ENCODE data around the gene FGF18. TPM values are rescaled to one million over a fixed set of nuclear protein-coding genes. Genes with fewer than 3 reads are reported as not detected.

Gene FGF18
- polyA plus RNA-seq, 1 experiment, result not detected

DNA sequence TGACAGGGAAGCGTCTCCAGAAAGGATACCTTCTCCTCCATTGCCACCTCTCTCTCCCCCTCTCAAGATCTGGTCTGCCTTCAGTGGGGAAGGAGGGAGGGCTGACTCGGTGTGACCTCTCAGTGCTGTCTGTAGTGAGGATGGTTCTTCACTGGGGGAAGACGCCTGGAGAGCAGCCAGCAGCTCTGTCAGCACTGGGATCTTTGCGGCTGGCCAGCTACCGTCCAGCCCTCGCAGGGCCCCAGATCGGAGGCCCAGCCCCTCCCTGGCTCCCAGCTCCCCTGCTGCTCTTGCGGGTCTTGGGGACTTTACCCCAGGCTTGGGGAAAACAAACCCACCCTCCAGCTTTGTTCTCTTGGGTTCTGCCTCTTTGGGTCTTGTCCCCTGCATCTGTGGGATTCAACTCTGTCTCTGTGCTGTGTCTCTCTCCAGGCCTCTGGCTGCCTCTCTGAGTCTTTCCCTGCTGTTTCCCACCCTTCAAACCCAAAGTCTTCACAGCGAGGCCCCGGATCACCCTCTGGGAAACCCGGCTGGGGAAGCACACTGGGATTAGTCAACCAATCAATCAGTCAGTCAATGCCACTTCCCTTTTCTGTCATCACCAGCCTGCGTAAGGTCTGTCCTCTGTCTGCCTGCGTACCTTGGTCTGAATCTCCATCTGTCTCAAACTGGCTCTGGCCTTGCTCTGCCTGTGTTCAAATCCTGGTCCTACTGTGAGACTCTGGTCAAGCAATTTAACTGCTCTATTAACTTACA, 23.0 kb downstream of the FGF18 start:
- ChIA-PET POLR2A (no interaction called here), CTCF (no interaction called here)
- no peak for DNase-seq (ENCODE audit: low read depth)
- H3K36me3 ChIP-seq (ENCODE audit: control insufficient read depth, insufficient read depth, low read length), result no peaks in the 10 kb centered on the region
- no peaks in the 10 kb centered on the region for H3K27me3 ChIP-seq (ENCODE audit: control insufficient read depth, insufficient read depth, low read length)
- H3K4me3 ChIP-seq (ENCODE audit: low read depth, low read length), result no peak overlapping the region
- TF ChIP-seq, protein P1, sequence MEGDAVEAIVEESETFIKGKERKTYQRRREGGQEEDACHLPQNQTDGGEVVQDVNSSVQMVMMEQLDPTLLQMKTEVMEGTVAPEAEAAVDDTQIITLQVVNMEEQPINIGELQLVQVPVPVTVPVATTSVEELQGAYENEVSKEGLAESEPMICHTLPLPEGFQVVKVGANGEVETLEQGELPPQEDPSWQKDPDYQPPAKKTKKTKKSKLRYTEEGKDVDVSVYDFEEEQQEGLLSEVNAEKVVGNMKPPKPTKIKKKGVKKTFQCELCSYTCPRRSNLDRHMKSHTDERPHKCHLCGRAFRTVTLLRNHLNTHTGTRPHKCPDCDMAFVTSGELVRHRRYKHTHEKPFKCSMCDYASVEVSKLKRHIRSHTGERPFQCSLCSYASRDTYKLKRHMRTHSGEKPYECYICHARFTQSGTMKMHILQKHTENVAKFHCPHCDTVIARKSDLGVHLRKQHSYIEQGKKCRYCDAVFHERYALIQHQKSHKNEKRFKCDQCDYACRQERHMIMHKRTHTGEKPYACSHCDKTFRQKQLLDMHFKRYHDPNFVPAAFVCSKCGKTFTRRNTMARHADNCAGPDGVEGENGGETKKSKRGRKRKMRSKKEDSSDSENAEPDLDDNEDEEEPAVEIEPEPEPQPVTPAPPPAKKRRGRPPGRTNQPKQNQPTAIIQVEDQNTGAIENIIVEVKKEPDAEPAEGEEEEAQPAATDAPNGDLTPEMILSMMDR (IDR thresholded peaks at IDR 0.05; ENCODE audit: insufficient read depth, low read depth, low read length), result no peak

DNA sequence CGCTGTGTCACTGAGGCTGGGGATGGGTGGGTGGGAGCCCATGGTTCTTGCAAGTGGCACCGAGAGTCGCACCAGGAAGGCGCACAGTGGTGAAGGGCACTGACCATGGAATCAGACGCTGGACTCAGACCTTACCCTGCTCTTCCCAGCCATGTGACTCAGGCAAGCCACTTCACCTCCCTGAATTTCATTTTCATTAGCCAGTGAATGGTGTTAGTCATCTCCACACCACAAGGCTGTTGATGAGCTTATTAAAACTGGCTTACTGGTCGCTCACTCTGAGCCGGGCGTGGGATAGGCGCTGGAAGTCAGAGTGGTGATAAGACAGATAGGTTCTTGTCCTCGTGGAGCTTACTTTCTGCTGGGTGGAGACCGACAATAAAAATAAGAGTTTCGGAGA, 25.1 kb downstream of the FGF18 start:
- TF ChIP-seq, protein P1 (IDR thresholded peaks at IDR 0.05; ENCODE audit: insufficient read depth, low read depth, low read length), result no peak
- Histone ChIP-seq H3K4me3 (ENCODE audit: low read depth, low read length) (no peak overlapping the region), H3K27me3 (ENCODE audit: control insufficient read depth, insufficient read depth, low read length) (no peaks in the 10 kb centered on the region), H3K36me3 (ENCODE audit: control insufficient read depth, insufficient read depth, low read length) (no peaks in the 10 kb centered on the region)
- ChIA-PET POLR2A (no interaction called here), CTCF (interaction anchor here (0.8 to 1.7 kb wide), 2 partner anchors 21 to 26 kb away, joined by 3 to 5 read pairs; no protein-coding TSS in a partner anchor)
- no peak for DNase-seq (ENCODE audit: low read depth)

DNA sequence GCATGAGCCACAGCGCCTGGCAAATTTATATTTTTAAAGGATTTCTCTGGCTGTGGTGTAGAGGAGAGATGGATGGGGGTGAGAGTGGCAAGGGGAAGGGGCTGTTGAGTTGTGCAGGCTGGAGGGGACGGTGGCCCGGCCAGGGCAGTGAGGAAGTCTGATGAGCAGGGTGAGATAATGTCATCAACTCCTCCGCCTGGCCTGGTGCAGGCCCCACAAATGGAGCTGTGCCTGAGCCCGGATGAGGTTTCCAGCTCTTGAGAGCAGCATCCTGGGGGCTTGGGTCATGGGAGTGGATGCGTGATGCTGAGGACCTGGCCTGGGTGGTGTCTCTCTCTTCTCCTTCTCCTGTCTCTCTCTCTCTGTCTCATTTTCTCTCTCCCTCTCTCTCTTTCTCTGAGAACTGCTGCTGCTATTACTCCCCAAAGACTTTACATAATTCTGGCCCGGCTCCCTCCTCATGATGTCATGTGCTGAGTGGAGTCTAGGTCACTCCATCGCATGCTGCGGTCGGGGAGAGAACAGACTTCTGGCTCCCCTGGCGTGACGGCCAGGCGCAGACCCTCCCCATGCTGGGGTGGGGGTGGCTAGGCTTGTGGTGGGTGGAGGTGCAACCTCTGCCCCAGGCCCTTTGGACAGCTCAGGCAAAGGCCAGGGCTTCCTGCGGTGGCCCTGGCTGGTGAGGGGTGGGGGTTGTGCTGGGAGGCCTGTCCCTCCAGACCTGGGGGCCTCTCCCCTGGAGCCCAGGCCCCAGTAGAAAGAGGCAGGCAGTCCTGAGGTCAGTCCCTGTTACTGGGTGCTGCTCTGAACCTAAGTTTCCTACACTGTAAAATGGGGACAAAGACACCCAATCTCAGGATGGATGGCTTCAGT, 26.4 kb downstream of the FGF18 start:
- ChIA-PET CTCF (interaction anchor here (0.6 to 1.7 kb wide), 2 partner anchors 28 to 104 kb away, joined by 3 to 5 read pairs; no protein-coding TSS in a partner anchor), POLR2A (interaction anchor here (0.6 kb wide), 1 partner anchor 28 kb away, joined by 3 read pairs; no protein-coding TSS in a partner anchor)
- TF ChIP-seq, protein P1 (IDR thresholded peaks at IDR 0.05; ENCODE audit: insufficient read depth, low read depth, low read length), result no peak
- Histone ChIP-seq H3K27me3 (ENCODE audit: control insufficient read depth, insufficient read depth, low read length) (no peaks in the 10 kb centered on the region), H3K4me3 (ENCODE audit: low read depth, low read length) (no peak overlapping the region), H3K36me3 (ENCODE audit: control insufficient read depth, insufficient read depth, low read length) (no peaks in the 10 kb centered on the region)
- no peak for DNase-seq (ENCODE audit: low read depth)

DNA sequence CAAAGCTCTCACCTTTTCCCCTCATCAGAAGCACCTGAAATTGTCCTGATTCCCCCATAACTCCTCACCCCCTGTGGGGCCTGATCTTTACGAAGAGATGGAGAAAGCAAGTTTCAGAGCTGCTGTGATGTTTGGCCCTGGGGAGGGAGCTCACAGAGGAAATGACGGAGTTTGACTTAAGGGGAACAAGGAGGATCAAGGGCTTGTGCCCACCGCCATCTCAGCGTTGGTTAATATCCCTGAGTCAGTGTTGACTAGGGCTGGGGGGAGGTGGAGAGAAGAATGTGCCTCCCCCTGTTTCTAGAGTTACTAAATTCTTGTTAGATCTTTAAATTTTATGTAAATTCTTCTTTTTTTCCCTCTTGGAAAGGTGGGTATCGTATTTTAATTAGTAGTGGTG, 27.8 kb downstream of the FGF18 start:
- DNase-seq (ENCODE audit: low read depth), result no peak
- TF ChIP-seq, protein P1 (IDR thresholded peaks at IDR 0.05; ENCODE audit: insufficient read depth, low read depth, low read length), result no peak
- no peaks in the 10 kb centered on the region for H3K36me3 ChIP-seq (ENCODE audit: control insufficient read depth, insufficient read depth, low read length)
- ChIA-PET POLR2A (no interaction called here), CTCF (interaction anchor here (1.5 kb wide), 1 partner anchor 28 kb away, joined by 6 read pairs; the partner anchor contains the start of gene FGF18)
- no peaks in the 10 kb centered on the region for H3K27me3 ChIP-seq (ENCODE audit: control insufficient read depth, insufficient read depth, low read length)
- H3K4me3 ChIP-seq (ENCODE audit: low read depth, low read length), result no peak overlapping the region

DNA sequence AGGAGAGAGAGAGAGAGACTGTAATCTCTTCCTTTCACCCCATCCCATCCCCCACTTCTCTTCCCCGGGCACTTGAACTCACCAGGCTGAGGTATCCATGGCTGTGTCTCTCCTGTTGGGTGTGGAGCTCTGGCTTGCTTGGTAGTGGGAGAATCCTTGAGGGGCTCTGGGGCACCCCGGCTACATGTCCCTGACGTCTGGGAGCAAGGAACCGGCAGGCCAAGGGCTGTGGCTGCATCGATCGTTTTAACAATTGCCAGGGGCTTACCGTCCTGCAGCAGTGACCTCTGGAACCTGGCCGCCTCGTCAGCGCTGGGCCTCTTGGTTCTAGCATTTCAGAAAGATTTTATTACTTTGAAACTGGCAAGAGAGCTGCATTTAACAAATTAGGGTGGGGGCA, 30.0 kb downstream of the FGF18 start:
- Histone ChIP-seq H3K27me3 (ENCODE audit: control insufficient read depth, insufficient read depth, low read length) (no peaks in the 10 kb centered on the region; the same call in 1 of the 2 replicates), H3K36me3 (ENCODE audit: control insufficient read depth, insufficient read depth, low read length) (no peaks in the 10 kb centered on the region), H3K4me3 (ENCODE audit: low read depth, low read length) (no peak overlapping the region)
- ChIA-PET POLR2A (no interaction called here), CTCF (interaction anchor here (0.6 to 2.3 kb wide), 5 partner anchors 14 to 1605 kb away, joined by 3 to 6 read pairs (median 3); partner anchors contain the start of gene FGF18)
- no peak for DNase-seq (ENCODE audit: low read depth)
- TF ChIP-seq, protein P1 (IDR thresholded peaks at IDR 0.05; ENCODE audit: insufficient read depth, low read depth, low read length), result no peak
